Nephron (organoid): ENCODE measurements around the gene NACC1.

Experiments used
- H3K27ac Mint-ChIP-seq, 3 experiments: 2 replicates each; pipeline ENCODE4 v1.8.0; 2020; ENCODE audit warnings: mixed read lengths in 3 of 3, mild to moderate bottlenecking in 2 of 3, moderate library complexity in 1 of 3
- H3K27me3 Mint-ChIP-seq: 2 replicates; pipeline ENCODE4 v1.8.0; 2021; ENCODE audit warnings: low read depth, mild to moderate bottlenecking, moderate library complexity, mixed read lengths
- H3K36me3 Mint-ChIP-seq: 2 replicates; pipeline ENCODE4 v1.8.0; 2020; ENCODE audit warnings: low read depth, mixed read lengths
- H3K4me1 Mint-ChIP-seq: 2 replicates; pipeline ENCODE4 v1.8.0; 2020; ENCODE audit warnings: mixed read lengths
- H3K4me3 Mint-ChIP-seq, 3 experiments: 2 replicates each; pipeline ENCODE4 v1.8.0; 2020; ENCODE audit warnings: mild to moderate bottlenecking in 3 of 3, mixed read lengths in 3 of 3, moderate library complexity in 2 of 3
- H3K9me3 Mint-ChIP-seq: 2 replicates; pipeline ENCODE4 v1.8.0; 2020; ENCODE audit warnings: mixed read lengths
- CTCF ChIP-seq, 3 experiments: fragments of 200-600 bp; sonication (generic); IDR thresholded peaks; one replicate each; pipeline ENCODE4 v1.5.0; 2021; ENCODE audit warnings: antibody characterized with exemption in 3 of 3; ENCODE audit not compliant: unreplicated experiment in 3 of 3

The NACC1 gene

GRCh38 chr19:13089857-13090507, 28.1 kb upstream of the NACC1 start:
- Mint-ChIP-seq H3K4me1 (peaks cover 38% of the 10 kb centered on the region), H3K4me3 (no peak overlapping the region), H3K36me3 (no peaks in the 10 kb centered on the region), H3K9me3 (no peaks in the 10 kb centered on the region), H3K27me3 (peaks cover 62% of the 10 kb centered on the region), H3K27ac (peak overlapping the region; percentile 35 to 95 (median 67))
- TF ChIP-seq CTCF (IDR thresholded peaks at IDR 0.05; ENCODE audit: unreplicated experiment in 3 of 3), result no peak

- H3K9me3 Mint-ChIP-seq, result no peaks in the 10 kb centered on the region
- peaks cover 61% of the 10 kb centered on the region for H3K27me3 Mint-ChIP-seq
- peak overlapping the region in 1 of 3 experiments; percentile 28 for H3K4me3 Mint-ChIP-seq
- no peak for TF ChIP-seq CTCF (IDR thresholded peaks at IDR 0.05; ENCODE audit: unreplicated experiment in 3 of 3)
- H3K4me1 Mint-ChIP-seq, result peaks cover 36% of the 10 kb centered on the region
- H3K36me3 Mint-ChIP-seq, result no peaks in the 10 kb centered on the region
- H3K27ac Mint-ChIP-seq, result peak overlapping the region; percentile 92 to 97 (median 95)
Observed at GRCh38 chr19:13090511-13091231, 27.4 kb upstream of the NACC1 start.

GRCh38 chr19:13091400-13092157, 26.5 kb upstream of the NACC1 start:
- peaks cover 36% of the 10 kb centered on the region for H3K4me1 Mint-ChIP-seq
- no peaks in the 10 kb centered on the region for H3K9me3 Mint-ChIP-seq
- TF ChIP-seq CTCF (IDR thresholded peaks at IDR 0.05; ENCODE audit: unreplicated experiment in 3 of 3), result no peak
- H3K4me3 Mint-ChIP-seq, result peak overlapping the region; percentile 48 to 57 (median 54)
- H3K27ac Mint-ChIP-seq, result peak overlapping the region; percentile 92 to 97 (median 95)
- H3K36me3 Mint-ChIP-seq, result no peaks in the 10 kb centered on the region
- H3K27me3 Mint-ChIP-seq, result peaks cover 61% of the 10 kb centered on the region

- H3K4me1 Mint-ChIP-seq, result peaks cover 40% of the 10 kb centered on the region
- H3K9me3 Mint-ChIP-seq, result no peaks in the 10 kb centered on the region
- H3K27ac Mint-ChIP-seq, result peak overlapping the region; percentile 92 to 97 (median 95)
- no peaks in the 10 kb centered on the region for H3K36me3 Mint-ChIP-seq
- TF ChIP-seq CTCF (IDR thresholded peaks at IDR 0.05; ENCODE audit: unreplicated experiment in 3 of 3), result no peak
- peak overlapping the region in 2 of 3 experiments; percentile 47 to 48 for H3K4me3 Mint-ChIP-seq
- H3K27me3 Mint-ChIP-seq, result peaks cover 62% of the 10 kb centered on the region
Observed at GRCh38 chr19:13092158-13092543, 25.9 kb upstream of the NACC1 start.

- peaks cover 67% of the 10 kb centered on the region for H3K27me3 Mint-ChIP-seq
- peaks cover 41% of the 10 kb centered on the region for H3K4me1 Mint-ChIP-seq
- no peaks in the 10 kb centered on the region for H3K36me3 Mint-ChIP-seq
- H3K27ac Mint-ChIP-seq, result peak overlapping the region in 2 of 3 experiments; percentile 76 to 95
- H3K9me3 Mint-ChIP-seq, result no peaks in the 10 kb centered on the region
- no peak overlapping the region for H3K4me3 Mint-ChIP-seq
- no peak for TF ChIP-seq CTCF (IDR thresholded peaks at IDR 0.05; ENCODE audit: unreplicated experiment in 3 of 3)
Observed at GRCh38 chr19:13092606-13093235, 25.3 kb upstream of the NACC1 start.
